NOMO-1 treated with dmso at 0.1 percent for 144 hours (cell line): ENCODE results near the gene ZYX.
"Not testable (repeated sequence)": the region's sequence is repeated elsewhere in the genome, so short reads cannot be mapped to it uniquely, and the experiment has no call there.

Source experiments
- DNase-seq: peaks from one replicate; lab custom pipeline; 2025; ENCODE audit not compliant: unreplicated experiment; lab: John Stamatoyannopoulos, UW

ZYX gene

GRCh38 chr7:143416565-143417149 is 35.5 kb downstream of the ZYX start:
- peak; percentile 8 for DNase-seq

- no peak for DNase-seq
Observed at GRCh38 chr7:143417734-143418383, 36.7 kb downstream of the ZYX start.

- no peak for DNase-seq
Observed at GRCh38 chr7:143418681-143419458, 37.7 kb downstream of the ZYX start.

- no peak for DNase-seq
Observed at GRCh38 chr7:143419880-143420279, 38.7 kb downstream of the ZYX start.

- not testable (repeated sequence) for DNase-seq
Observed at GRCh38 chr7:143420624-143421023, 39.5 kb downstream of the ZYX start.

- no peak for DNase-seq
Observed at GRCh38 chr7:143422033-143422432, 40.9 kb downstream of the ZYX start.

- not testable (repeated sequence) for DNase-seq
Observed at GRCh38 chr7:143424476-143424875, 43.3 kb downstream of the ZYX start.

GRCh38 chr7:143426479-143427142 is 45.5 kb downstream of the ZYX start:
- DNase-seq = no peak

GRCh38 chr7:143429770-143430698 is 48.9 kb downstream of the ZYX start:
- no peak for DNase-seq

GRCh38 chr7:143431109-143431508 is 50.0 kb downstream of the ZYX start:
- DNase-seq = no peak

GRCh38 chr7:143433759-143434158 is 52.6 kb downstream of the ZYX start:
- DNase-seq = no peak

- DNase-seq = no peak
Observed at GRCh38 chr7:143434660-143435059, 53.5 kb downstream of the ZYX start.

GRCh38 chr7:143435266-143435665 is 54.1 kb downstream of the ZYX start:
- no peak for DNase-seq

GRCh38 chr7:143436325-143436946 is 55.3 kb downstream of the ZYX start:
- DNase-seq = no peak

GRCh38 chr7:143437578-143437977 is 56.4 kb downstream of the ZYX start:
- DNase-seq = no peak

GRCh38 chr7:143439866-143440265 is 58.7 kb downstream of the ZYX start:
- no peak for DNase-seq
